Erythroblast (primary cell): ENCODE measurements around the gene RELN.

Experiments
- GATA1 ChIP-seq: IDR thresholded peaks from 2 replicates; pipeline ENCODE4 v1.6.1; 2011; ENCODE audit warnings: low read depth, mild to moderate bottlenecking, control low read depth, low read length, moderate library complexity
- POLR2A ChIP-seq: IDR thresholded peaks from 2 replicates; pipeline ENCODE4 v1.6.1; 2011; ENCODE audit warnings: mild to moderate bottlenecking, low read length

- TF ChIP-seq POLR2A: no peak
- TF ChIP-seq GATA1: no peak
Observed at GRCh38 chr7:103712991-103713778, 276.3 kb downstream of the RELN start.
